DMS53 (cell line): Measurements from ENCODE around the gene TMEM74B.
A peak's percentile ranks its signal among the peaks of the same experiment; 100 is the strongest.
"Not testable (repeated sequence)": the region's sequence is repeated elsewhere in the genome, so short reads cannot be mapped to it uniquely, and the experiment has no call there.

Source experiments
- DNase-seq: peaks from one replicate; lab custom pipeline; 2025; lab: John Stamatoyannopoulos, UW

The TMEM74B gene

GRCh38 chr20:1178623-1179022 lies 6.2 kb downstream of the TMEM74B start:
- no peak for DNase-seq

DNA sequence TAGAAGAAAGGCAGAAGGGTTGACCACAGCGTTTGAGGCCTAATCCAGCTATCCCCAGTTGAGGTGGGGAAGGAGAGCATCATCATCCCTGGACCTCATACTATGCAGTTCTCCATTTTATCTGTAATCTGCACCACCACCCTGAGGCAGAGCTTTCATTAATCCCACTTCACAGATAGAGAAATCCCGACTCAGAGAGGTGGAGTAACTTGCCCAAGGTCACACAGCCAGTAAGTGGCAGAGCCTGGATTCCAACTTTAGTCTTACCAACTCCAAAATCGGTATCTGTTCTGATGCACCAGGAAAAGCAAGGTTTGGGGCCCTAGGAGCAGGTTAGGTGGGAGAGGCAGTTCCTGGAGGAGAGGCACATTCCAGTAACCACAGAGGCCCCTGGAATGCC lies 6.7 kb downstream of the TMEM74B start:
- no peak for DNase-seq

GRCh38 chr20:1177680-1178079 lies 7.1 kb downstream of the TMEM74B start:
- DNase-seq: peak; percentile 45

- no peak for DNase-seq
Measured at GRCh38 chr20:1174787-1175186, 10.0 kb downstream of the TMEM74B start.

- no peak for DNase-seq
Measured at GRCh38 chr20:1173698-1174097, 11.1 kb downstream of the TMEM74B start.

GRCh38 chr20:1171461-1172093 lies 13.2 kb downstream of the TMEM74B start:
- DNase-seq: peak; percentile 31

GRCh38 chr20:1169224-1169623 lies 15.6 kb downstream of the TMEM74B start:
- DNase-seq: no peak

- DNase-seq: no peak
Measured at GRCh38 chr20:1166948-1167720, 17.6 kb downstream of the TMEM74B start.

DNA sequence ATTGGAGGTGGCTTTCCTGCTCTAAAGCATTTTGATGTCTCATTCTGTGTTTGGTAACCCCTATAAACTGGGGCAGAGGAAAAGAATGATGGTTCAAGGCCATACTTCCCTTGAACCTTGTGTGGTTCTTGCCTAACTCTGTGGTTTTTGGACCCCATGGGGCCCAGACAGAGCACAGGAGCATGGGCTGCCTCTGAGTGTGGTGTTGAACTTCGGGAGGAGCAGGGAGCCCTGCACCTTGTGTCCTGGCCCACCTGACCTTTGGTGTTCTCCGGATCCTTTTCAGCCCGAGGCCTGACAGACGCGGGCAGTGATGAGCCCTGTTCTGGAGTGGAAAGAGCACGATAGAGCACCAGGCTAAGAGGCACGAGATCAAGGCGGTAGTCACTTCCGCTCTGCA lies 18.8 kb downstream of the TMEM74B start:
- DNase-seq: no peak

GRCh38 chr20:1165521-1165920 lies 19.3 kb downstream of the TMEM74B start:
- DNase-seq: no peak

DNA sequence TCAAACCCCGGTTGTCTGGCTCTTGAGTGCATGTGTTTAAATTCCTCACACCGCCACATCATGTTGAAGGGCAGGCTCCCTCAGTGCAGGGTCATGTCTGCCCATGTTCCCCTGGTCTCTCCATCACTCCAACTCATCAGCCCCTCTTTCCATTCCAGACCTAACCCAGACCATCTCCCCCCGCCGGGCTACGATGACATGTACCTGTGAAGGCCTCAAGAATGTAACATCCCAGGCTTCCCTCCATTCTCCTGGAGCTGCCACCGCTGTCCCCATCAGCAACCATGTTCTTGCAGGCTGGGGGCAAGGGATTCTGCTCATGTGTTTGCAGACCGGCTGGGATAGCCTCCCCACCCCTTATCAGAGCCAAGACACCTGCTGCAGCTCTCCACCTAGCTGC lies 19.9 kb downstream of the TMEM74B start:
- no peak for DNase-seq

GRCh38 chr20:1163653-1164052 lies 21.1 kb downstream of the TMEM74B start:
- no peak for DNase-seq

GRCh38 chr20:1163105-1163504 lies 21.7 kb downstream of the TMEM74B start:
- DNase-seq: no peak

- DNase-seq: no peak
Measured at GRCh38 chr20:1160991-1161390, 23.8 kb downstream of the TMEM74B start.

DNA sequence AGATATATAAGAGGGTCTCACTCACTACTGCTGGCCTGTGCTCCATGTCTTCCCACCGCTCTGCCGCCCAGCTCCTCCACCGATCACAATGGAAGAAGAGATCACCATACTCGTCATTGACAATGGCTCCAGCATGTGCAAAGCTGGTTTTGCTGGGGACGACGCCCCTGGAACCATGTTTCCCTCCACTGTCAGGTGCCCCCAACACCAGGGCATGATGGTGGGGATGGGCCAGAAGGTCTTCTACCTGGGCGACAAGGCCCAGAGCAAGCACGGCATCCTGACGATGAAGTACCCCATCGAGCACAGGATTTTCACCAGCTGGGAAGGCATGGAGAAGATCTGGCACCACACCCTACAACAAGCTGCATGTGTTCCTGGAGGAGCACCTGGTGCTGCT lies 24.3 kb downstream of the TMEM74B start:
- DNase-seq: no peak

DNA sequence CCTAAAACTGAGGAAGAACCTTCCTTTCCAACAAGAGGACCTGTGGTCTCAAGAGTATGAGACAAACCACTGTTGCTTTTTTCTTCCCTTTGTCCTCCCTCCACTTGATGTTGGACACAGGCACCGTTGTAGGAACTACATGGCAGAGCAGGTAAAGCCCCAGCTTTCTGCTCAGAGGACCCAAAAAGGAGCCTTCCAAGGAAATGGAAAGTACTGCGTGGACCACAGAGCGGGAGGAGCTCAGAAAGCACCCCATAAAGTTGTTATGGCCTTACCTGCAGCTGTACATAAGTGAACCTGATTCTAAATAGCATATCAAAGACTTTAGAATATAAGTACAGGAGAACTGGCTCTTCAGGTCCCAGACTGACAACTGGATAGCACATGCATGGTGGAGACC lies 29.4 kb downstream of the TMEM74B start:
- DNase-seq: no peak

- no peak for DNase-seq
Measured at GRCh38 chr20:1154691-1155090, 30.1 kb downstream of the TMEM74B start.

GRCh38 chr20:1154226-1154625 lies 30.6 kb downstream of the TMEM74B start:
- no peak for DNase-seq

DNA sequence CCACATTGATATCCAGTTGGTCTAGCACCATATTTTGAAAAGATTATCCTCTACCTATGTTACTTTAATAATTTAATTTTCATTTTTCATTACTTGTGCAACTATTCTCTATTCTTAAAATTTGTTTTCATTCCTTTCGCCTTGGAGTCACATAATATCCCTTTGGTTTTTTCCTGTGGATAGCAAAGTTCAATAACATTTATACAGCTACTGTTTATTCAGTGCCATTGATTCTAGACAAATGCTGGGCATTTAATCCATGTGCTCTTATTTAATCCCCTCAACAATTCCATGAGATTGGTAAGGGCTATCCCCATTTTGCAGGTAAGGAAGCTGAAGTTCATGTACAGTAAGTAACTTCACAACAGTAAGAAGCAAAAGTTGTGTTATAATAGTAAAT lies 33.8 kb downstream of the TMEM74B start:
- no peak for DNase-seq

GRCh38 chr20:1150218-1150617 lies 34.6 kb downstream of the TMEM74B start:
- DNase-seq: peak; percentile 41

DNA sequence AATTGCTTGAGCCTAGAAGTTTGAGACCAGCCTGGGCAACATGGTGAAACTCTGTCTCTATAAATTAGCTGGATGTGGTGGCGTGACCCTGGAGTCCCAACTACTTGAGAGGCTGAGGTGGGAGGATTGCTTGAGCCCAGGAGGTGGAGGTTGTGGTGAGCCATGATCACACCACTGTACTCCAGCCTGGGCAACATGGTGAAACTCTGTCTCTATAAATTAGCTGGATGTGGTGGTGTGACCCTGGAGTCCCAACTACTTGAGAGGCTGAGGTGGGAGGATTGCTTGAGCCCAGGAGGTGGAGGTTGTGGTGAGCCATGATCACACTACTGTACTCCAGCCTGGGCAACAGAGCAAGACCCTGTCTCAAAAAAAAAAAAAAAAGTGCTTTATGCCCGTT lies 35.0 kb downstream of the TMEM74B start:
- not testable (repeated sequence) for DNase-seq

GRCh38 chr20:1146957-1147356 lies 37.8 kb downstream of the TMEM74B start:
- DNase-seq: no peak

GRCh38 chr20:1144401-1145172 lies 40.2 kb downstream of the TMEM74B start:
- DNase-seq: no peak
